Stimulated activated CD8-positive, alpha-beta memory T cell treated with anti-CD3 and anti-CD28 coated beads, Interleukin-2, amount 100 ng/mL, for 1 hour (primary cell): Measurements from ENCODE around the gene TMEM164.

Source experiments
- DNase-seq, 2 donors: peaks; one replicate each; pipeline ENCODE4 v3.0.0-alpha.2; 2020; ENCODE audit warnings: low read depth in 2 of 2

The TMEM164 gene

GRCh38 chrX:110167952-110168451, 165.1 kb downstream of the TMEM164 start:
- peak in 1 of 2 donors; percentile 22 for DNase-seq

DNA sequence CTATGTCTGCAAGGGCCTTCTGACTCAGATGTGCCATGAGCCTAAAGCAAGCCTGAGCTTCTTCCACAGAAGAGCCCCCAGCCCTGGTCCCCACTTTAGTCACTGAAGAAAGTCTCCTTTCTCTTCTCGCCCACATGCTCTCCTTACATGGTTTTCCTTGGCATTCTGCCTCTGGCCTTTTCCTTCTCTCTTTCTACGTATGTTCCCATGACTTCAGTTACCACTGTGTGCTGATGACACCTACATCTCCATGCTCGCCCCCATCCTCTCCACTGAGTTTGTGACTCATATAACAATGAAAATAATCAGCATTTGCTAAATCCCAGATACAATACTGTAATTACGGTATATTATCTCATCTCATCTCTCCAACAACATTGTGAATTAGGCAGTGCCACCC, 165.7 kb downstream of the TMEM164 start:
- DNase-seq = no peak

GRCh38 chrX:110170029-110170428, 167.1 kb downstream of the TMEM164 start:
- DNase-seq = no peak

DNA sequence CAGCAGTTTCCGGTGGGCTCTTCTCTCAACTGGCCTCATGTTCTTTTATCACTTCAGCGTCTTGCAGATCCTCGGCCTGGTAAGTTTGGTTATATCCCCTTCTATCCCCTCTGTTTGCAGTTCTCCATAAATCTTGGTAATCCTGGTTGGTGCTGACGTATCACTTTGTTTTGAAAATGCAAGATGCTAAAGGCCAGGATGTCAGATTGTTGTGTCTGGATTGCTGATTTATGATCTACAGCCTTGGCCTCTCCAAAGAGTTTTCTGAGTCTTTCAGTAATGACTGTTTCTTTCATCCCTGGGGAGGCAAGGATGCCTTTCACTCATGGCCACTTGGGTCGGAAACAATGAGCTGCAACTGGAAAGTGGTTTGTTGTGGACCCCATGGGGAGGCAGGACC, 168.5 kb downstream of the TMEM164 start:
- no peak for DNase-seq

- no peak for DNase-seq
These were observed 169.3 kb downstream of the TMEM164 start for GRCh38 chrX:110172215-110172614.

DNA sequence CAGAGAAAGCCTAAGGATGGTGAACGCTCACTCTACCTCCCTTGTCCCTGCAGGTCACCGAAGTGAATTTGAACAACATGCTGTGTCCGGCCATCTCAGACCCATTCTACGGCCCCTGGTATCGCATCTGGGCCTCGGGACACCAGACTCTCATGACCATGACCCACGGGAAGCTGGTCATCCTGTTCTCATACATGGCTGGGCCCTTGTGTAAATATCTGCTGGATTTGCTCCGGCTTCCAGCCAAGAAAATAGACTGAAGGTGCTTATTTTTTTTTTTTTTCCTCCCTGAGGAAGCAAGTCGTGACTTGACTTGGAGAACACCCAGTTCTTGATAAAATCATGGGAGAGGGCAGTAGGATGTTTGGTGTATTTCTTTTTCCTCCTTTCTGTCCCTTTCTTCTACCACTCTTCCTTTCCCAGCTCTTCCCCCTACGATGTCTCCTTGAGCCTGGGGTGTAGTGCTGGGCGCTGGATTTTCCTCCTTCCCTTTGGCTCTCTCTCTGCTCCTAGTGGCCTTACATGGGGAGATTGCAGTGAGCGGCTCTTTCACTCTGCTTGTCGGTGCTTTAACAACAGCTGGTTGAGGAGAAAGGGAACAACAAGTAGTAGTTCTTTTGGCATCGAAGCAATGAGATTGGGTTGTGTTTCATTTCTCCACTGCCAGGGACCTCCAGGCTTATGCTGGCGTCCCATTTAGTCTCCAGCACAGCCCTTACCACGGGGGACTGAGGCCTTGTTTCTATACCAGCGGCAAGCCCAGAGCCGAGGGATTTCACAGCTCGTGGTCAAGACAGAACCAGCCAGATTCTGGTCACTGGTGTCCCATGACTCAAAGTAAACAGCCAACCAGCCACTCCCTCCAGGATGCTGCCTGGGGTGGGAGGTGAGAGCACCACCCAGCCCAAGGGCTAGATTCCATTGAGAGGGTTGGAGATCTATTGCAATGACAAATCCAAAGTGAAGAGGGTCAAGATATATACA, 170.6 kb downstream of the TMEM164 start:
- no peak for DNase-seq

- no peak for DNase-seq
These were observed 172.2 kb downstream of the TMEM164 start for GRCh38 chrX:110175146-110175545.

- DNase-seq = no peak
These were observed 172.8 kb downstream of the TMEM164 start for GRCh38 chrX:110175696-110176095.

DNA sequence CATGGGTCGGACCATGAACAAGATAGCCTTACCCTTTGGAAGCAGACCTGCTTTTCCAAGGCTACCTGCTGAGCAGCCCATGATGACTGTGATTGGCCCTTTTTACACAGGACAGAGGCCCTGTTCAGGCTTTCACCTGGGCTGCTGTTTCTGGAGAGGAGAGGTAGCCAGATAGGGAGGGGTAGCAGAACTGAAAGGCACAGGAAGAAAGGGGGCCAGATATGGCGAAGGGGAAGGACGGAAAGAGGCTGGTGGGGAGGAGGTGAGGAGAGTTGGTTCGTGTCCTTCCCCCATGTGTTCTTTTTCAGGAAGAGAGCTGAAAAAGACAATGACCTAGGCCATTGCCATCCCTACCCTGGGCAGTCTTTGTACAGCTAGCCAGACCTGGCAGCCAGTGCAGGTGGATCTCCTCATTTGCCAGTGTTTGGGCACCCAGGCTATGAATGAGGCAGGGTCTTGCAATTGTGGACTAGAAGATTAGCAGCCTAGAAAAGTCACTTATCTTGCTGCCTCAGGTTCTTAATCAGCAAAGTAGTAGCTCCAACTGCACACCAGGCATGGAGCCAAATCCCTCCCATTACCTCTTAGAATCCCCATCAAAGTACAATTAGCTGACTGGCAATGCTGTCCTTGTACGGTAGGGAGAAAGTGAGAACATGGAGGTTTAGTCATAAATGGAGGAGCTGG, 175.4 kb downstream of the TMEM164 start:
- DNase-seq = no peak

DNA sequence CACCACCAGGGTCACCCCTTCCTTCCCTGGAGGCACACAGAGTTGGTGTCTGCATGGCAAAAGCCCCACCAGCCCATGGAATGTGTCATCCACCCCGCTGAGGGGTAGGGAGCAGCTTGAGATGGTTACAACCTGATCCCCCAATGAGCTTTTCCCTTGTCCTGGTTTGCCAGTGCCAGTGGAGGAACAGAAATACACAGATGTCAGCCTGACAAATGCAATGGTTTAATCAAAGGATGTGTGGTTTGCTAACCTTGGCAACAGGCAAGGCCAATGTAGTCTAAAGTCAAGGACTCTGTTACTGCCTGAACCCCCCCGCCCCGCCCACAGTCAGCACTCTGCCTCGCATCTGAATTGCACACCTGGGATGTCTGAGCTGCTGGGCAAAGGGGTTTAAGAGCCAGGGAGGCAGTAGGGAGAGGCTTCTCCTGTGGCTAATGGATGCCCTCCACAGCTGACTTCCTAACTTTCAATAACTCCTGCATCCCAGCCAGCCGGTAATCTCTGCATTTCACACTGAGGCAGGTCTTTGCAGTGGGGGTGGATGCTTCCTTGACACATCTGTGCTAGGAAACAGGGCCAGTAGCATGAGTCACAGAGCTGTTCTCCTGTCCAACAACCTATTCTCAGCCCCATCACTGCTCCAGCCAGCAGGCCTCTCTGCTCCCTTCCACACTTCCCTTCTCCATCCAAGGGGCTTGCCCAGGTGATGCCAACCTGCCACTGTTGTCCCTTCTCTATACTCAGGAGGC, 177.4 kb downstream of the TMEM164 start:
- no peak for DNase-seq

DNA sequence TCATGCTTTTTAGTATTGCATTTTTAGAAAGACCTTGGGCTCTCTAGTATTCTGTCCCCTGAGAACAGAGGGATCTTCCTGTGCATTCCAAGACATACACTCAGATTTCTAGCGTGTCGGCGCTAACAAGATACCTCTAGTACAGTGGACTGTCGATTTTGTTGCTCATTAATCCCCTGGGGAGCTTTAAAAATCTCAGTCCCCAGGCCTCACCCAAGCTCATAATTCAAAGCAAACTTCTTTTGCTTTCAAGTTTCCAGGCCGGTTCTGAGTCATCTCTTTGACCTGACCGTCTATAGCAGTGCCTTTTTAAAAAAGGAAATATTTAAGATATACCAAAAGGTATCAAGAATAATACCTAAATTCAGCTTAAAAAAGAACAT, 178.0 kb downstream of the TMEM164 start:
- no peak for DNase-seq

- no peak for DNase-seq
These were observed 178.7 kb downstream of the TMEM164 start for GRCh38 chrX:110181459-110182137.

DNA sequence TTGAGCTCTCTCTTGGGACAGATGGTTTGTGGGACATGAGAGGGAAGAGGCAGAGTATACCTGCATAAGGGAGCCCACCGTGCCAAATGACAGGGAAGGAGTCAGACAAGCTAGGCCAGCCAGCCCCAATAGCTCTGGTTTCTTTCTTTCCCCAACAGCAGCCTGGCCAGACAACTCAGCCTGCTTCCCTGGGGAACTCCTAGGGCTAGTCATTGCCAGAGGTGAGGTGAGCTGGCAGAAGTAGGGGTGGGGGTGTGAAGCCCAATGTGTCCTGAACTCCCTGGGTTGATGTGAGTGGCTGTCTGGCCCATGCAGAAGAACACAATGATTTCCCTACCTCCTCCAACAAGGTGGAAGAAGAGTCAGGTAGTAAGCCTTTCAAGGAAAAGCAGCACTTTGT, 179.4 kb downstream of the TMEM164 start:
- no peak for DNase-seq

GRCh38 chrX:110182865-110183264, 180.0 kb downstream of the TMEM164 start:
- no peak for DNase-seq

GRCh38 chrX:110183314-110183713, 180.4 kb downstream of the TMEM164 start:
- DNase-seq = no peak

DNA sequence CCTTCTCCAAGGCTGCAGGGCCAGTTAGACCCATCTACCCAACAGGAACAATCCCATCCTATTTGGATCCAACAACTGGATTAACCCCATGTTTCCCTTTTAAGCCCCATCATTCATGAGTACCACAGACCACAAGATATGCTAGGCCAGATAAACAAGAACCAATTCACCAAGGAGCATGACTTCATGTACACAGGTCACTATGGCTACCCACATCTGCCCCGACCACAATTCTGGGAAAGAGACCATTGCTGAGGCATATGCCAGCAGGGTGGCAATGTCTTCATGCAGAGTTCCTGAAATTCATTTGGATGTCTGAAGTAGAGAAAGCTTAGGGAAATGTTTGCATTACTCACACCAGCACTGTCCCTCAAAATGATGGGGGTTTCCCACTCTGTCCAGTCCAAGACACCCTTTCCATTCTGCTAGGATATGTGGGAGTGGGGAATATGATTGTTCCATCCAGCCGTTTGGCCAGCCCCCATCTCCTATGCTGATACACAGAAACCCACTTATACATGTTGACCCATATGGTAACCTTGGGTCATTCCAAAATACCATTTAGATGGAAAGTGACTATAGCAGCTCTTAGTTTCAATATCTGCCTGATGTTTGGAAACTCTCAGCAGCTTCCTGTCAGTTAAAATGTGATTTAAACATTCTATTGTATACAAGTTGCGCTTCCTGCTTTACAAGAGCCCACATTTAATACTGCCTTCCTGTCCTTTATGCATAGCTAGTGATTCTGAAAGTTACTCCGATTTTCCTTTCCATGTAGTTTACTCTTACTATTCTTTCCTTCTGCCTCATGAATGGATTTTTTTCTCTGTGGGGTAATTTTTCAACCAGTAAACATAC, 186.0 kb downstream of the TMEM164 start:
- no peak for DNase-seq

DNA sequence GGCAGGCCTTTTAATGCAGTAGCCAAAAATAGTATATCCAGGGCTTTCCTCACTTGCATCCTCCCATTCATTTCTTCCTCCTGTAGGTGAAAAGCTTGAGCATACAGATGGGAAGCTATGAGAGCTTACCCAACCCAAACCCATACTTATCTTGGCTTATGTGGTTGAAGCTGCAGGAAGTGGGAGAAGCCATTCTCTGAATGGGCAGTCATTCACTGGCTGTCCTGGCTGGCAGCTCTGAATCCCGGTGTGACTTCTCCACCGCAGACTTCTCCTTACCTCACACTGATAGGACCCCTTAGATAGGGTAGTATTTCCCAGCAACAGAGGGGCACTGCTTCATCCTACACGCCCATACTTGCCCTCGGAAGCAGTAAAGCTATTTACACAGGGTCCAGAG, 189.6 kb downstream of the TMEM164 start:
- DNase-seq = no peak

DNA sequence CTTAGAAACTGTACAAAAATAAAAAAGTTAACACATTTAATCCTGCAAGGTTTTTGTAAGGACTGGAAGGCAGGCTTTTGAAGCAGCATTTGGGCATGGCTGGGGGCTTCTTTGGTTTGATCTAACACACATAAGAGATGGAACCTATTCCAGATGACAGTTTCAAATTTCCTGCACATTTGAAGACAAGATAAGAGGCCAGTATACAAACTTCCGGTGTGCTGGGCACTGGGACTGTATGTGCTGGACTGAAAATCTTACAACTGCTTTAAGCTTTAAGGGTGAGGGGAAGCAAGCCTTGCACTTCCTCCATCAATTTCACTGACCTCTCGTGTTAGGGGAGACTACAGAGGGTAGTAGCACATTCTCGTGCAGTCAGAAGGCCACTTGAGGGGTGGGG, 192.1 kb downstream of the TMEM164 start:
- no peak for DNase-seq

DNA sequence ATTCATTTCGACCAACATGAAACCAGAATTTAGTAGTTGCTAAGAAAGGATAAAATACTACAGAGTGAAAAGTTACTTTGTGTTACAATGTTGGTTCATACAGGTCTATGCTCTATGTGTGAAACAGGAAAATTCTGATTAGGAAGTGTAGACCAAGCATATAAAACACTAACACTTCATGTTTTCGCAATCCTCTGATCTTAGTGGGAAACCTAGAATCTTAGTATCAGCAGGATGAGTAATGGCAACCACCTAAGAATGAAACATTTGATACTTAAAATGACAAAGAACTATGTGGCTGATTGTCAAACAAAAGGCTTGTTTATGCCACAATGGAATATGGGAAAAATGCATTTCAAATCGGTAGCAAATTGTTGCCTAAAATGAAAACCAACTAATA, 198.9 kb downstream of the TMEM164 start:
- DNase-seq = no peak

- DNase-seq = no peak
These were observed 202.1 kb downstream of the TMEM164 start for GRCh38 chrX:110204986-110205385.

- no peak for DNase-seq
These were observed 205.2 kb downstream of the TMEM164 start for GRCh38 chrX:110208092-110208491.
